HG03064 (cell line): ENCODE measurements around the gene PLA2G6.
A peak's percentile ranks its signal among the peaks of the same experiment; 100 is the strongest.

Experiments
- ATAC-seq: cut with Tn5 transposase; IDR thresholded peaks from one replicate; pipeline ENCODE4 v1.9.1; 2021; ENCODE audit warnings: low read depth; ENCODE audit not compliant: unreplicated experiment

Gene PLA2G6

GRCh38 chr22:38214302-38215056 lies 32.8 kb upstream of the PLA2G6 start:
- no peak for ATAC-seq

DNA sequence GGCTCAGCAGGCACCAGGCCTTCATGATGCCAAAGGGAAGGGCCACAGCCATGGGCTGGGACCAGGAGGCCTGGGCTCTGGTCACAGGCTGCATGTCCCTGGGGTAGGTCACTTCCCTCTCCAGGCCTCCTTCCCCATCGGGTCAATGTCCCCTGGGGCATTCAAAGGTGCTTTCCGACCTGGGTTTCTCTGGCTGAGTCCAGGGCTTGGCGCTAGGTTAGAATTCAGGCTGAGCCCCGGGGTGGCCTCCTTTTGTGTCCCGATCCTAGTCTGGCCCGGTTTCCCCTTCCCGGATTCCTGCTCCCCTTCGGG lies 32.3 kb upstream of the PLA2G6 start:
- ATAC-seq, result no peak

DNA sequence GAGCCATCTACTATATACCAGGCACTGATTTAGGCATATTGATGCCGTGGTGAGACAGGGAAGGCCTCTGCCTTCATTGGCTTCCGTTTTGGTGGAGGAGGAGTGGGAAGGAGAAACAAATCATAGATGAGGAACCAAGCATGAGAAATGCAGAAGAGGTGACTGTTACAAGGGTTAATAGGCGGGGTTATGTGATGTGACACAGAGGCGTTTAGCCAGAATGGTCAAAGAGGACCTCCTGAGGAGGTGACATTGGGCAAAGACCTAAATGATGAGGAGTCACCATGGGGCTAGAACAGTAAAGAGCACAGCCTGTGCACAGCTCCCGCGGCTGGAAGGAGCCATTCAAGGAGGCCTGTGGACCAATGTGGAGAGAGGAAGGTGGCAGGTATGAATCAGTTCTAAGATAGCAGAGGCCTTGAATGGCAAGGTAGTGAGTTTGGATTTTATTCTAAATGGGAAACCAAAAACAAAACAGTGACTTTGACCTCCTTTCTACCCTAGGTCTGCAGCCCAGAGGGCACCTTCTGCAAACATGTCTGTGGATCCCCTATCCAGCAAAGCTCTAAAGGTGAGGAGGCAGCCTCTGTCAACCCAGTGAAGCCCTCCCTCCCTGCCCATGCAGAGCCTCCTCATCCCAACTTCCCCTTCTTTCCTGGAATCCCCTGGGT lies 31.8 kb upstream of the PLA2G6 start:
- ATAC-seq, result no peak

GRCh38 chr22:38212442-38212841 lies 30.8 kb upstream of the PLA2G6 start:
- no peak for ATAC-seq

GRCh38 chr22:38211556-38211955 lies 29.9 kb upstream of the PLA2G6 start:
- ATAC-seq, result no peak

GRCh38 chr22:38208551-38208968 lies 26.9 kb upstream of the PLA2G6 start:
- ATAC-seq, result no peak

- ATAC-seq, result no peak
These were observed 26.3 kb upstream of the PLA2G6 start for GRCh38 chr22:38207898-38208432.

DNA sequence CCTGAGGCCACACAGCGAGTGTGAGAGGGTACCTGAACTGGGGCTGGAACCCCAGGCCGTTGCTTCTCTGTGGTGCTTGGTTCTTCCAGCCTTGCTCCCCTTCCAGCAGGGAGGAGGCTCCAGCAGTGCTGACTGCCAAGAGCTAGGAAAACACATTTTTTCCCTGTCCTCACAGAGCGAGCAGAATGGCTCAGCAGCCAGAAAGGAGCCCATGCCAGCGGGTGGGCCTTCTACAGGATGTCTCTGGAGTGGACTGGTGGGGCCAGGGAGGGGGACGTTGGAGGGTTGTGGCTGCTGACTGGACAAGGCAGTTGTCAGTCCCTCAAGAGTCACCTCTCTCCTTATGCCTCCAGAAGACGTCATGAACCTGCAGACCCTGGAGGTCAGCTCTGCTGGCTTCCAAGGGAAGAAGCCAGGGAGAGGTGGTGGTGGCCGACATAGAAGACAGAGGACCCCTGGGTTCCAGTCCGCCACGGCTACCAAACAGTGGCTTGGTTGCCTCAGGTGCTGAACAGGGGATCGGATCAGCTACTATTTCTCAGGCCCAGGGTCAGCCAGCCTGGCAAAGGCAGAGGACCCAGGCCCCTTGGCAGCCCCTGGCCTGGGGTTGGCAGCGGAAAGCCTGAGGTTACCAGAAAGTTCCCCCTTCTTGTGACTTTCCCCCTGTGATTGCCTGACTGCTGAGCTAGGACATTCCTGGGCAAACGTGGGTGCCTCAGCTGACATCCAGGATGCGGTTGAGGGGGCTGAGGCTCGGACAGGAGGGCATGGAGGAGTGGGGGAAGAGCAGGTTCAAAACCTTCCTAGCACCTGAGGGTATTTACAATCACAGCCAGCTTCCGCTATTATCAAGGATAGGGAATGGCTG lies 23.9 kb upstream of the PLA2G6 start:
- ATAC-seq, result no peak

DNA sequence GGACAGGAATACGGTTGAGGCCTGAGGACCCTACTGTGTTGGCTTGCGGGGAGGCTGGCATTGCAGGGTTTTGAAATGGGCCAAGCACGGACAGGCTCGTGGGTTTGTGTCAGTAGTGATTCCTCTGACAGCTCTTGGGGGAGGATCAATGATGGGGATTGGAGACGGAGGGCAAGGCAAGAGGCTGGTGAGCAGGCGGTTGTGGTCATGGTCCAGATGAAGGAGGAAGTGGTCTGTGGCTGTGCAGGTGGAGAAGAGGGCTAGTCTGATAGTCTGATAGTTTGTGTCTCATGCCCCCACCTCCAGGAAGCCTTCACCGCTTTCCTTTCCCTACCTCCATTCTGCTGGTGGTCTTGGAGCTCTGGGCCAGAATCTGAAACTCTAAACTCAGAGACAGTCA lies 23.2 kb upstream of the PLA2G6 start:
- no peak for ATAC-seq

DNA sequence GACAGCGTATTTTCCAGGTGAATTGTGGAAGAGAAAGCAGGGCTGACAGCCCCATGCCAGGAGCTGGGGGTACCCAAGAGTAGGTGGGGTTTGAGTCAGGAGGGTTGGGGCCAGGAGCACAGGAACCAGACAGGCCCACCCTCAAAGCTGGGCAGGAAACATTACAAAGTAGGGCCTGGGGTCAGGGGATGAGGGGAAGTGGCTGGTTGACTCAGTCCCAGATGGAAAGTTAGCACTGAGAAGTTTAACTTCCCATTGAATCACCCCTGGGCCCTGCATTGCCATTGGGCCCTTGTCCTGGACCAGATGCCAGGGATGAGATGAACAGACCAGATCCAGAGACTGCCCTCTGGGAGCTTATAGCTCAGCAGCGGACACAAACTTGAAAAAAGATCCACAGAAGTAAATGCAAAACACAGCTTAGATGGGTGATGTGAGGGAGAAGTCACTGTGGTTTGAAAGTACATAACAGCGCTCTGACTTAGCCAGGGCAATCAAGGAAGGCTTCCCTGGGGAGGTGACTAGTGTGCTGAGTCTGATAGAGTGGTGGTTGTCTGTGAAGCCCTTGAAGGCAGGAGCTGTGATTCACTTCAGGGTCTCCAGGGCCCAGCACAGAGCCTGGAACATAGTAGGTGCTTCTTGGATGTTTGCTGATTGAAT lies 22.4 kb upstream of the PLA2G6 start:
- no peak for ATAC-seq

- no peak for ATAC-seq
These were observed 21.6 kb upstream of the PLA2G6 start for GRCh38 chr22:38203090-38203810.

- no peak for ATAC-seq
These were observed 20.9 kb upstream of the PLA2G6 start for GRCh38 chr22:38202437-38203089.

DNA sequence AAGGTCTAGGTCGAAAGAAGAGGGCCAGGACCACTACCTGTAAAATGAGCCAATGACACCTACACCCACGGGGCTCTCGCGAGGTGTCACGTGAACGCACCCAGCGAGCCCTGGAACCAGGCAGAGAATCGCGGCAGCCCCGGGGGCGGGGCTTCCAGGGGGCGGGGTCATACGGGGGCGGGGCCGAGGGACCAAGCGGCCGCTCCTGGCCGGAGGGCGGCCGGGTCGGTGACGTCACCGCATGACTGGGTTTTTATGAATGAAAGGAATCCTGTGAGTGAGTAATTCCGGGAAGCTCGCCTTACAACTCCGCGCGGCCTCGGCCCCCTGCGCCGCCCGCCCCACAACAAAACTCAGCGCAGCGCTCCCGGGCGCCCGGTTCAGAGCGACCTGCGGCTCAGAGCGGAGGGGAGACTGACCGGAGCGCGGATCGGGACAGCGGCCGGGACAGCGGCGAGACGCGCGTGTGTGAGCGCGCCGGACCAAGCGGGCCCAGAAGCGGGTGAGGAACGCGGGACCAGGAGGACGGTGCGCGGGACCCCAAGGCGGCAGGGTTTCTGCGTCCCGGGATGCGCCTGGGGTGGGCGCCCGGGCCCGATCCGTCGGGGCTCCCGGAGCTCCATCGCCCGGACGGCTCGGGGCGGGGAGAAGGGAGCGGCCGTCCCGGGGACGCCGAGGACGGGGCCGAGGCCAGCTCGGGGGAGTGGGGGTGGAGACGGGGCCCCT lies 20.2 kb upstream of the PLA2G6 start, which contains the start of gene MAFF:
TSS of gene MAFF (plus strand) at position 284 of the 726 bp plus-strand sequence. CDS start 11,860 bp downstream, outside the sequence.
- peak; percentile 47 for ATAC-seq

GRCh38 chr22:38201371-38201710 lies 19.7 kb upstream of the PLA2G6 start:
- ATAC-seq, result no peak

DNA sequence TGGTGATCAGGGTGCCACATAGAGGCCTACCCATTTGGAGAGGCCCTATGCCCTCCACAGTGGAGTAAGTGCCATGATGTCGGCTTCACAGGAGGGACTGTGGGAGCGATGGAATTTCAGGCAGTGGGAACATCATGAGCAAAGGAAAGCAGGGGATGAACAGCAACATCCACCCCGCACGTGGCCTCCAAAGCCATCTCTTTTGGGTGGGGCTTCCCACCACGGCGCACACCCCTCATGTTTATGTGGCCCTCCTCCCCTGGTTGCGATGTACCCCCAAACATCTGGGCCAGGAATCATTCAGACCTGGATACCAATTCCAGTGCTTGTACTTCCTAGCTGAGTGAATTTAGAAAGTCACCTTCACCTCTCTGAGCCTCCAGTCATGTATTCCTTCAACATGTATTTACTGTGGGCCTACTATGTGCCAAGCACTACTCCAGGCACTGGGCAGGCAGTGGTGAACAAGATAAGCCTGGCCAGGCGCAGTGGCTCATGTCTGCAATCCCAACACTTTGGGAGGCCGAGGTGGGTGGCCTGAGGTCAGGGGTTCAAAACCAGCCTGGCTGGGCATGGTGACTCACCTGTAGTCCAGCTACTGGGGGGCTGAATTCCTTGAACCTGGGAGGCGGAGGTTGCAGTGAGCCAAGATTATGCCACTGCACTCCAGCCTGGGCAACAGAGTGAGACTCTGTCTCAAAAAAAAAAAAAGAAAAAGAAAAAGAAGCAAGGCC lies 18.4 kb upstream of the PLA2G6 start:
- ATAC-seq, result no peak

DNA sequence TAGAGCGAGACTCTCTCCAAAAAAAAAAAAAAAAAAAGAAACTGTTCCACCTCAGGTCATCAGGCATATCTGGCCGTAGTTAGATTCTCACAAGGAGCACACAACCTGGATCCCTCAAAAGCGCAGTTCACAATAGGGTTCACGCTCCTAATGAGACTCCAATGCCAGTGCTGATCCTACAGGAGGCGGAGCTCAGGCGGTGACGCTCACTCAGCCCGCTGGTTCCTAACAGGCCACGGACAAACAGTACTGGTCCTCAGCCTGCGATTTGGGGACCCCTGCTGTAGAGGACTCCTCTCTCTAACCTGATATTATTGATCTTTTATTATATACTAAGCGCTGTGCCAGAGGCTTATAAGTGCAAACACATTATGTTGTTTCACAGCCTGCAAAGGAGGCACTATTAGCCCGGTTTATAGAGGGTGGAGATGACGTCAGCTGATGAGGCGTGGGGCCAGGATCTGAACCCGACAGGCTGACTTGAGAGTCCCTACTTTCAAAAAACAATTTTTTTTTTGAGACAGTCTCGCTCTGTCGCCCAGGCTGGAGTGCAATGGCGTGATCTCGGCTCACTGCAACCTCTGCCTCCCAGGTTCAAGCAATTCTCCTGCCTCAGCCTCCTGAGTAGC lies 15.3 kb upstream of the PLA2G6 start:
- ATAC-seq, result no peak

DNA sequence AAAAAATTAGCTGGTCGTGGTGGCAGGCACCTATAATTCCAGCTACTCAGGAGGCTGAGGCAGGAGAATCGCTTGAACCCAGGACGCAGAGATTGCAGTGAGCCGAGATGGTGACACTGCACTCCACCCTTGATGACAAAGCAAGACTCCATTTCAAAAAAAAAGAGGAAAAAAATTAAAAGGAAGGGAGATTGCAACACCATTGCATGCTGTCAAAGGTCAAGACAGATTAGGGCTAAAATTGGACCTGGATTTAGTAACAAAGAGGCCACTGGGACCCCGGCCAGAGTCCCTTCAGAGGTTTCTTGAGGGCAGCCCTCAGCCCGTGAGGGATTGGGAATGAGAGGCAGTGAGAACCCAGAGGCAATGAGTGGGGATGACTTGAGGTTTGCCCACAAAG lies 11.9 kb upstream of the PLA2G6 start:
- no peak for ATAC-seq

- no peak for ATAC-seq
These were observed 10.8 kb upstream of the PLA2G6 start for GRCh38 chr22:38192475-38192863.
